Transverse colon (tissue), 4 donors: ENCODE measurements around the gene SRPRB. TPM values are rescaled to one million over a fixed set of nuclear protein-coding genes. Genes with fewer than 3 reads are reported as not detected.

Experiments used
- DNase-seq: peaks from one replicate; pipeline ENCODE4 v3.0.0-alpha.2; 2019
- H3K27ac ChIP-seq, 4 donors: fragments of 200-600 bp; sonication (generic); 2 replicates each; pipeline ENCODE4 v1.5.1; 2016 to 2018; ENCODE audit warnings: inconsistent platforms in 4 of 4
- H3K27me3 ChIP-seq: fragments of 200-600 bp; sonication (generic); 2 replicates; pipeline ENCODE4 v1.5.1; 2017; ENCODE audit warnings: inconsistent platforms
- H3K36me3 ChIP-seq, 4 donors: fragments of 200-600 bp; sonication (generic); 2 replicates each; pipeline ENCODE4 v1.5.1; 2017 to 2019; ENCODE audit warnings: inconsistent platforms in 4 of 4
- H3K4me1 ChIP-seq, 4 donors: fragments of 200-600 bp; sonication (generic); 2 replicates each; pipeline ENCODE4 v1.5.1; 2017 to 2020; ENCODE audit warnings: inconsistent platforms in 4 of 4
- H3K4me3 ChIP-seq, 4 donors: fragments of 200-600 bp; sonication (generic); 1 replicate in 1 of 4; 2 replicates in 3 of 4; pipeline versions ENCODE4 v1.5.1 to v1.6.1; 2017 to 2019; ENCODE audit warnings: inconsistent platforms in 4 of 4
- H3K9me3 ChIP-seq, 2 donors: fragments of 200-600 bp; sonication (generic); 2 replicates each; pipeline ENCODE4 v1.5.1; 2017 to 2019; ENCODE audit warnings: inconsistent platforms in 2 of 2
- EP300 ChIP-seq: sonication (generic); formaldehyde crosslinking; IDR thresholded peaks from one replicate; pipeline ENCODE4 v1.6.1; 2017; ENCODE audit warnings: antibody characterized with exemption, low read depth
- POLR2A ChIP-seq: fragments of 450-650 bp; IDR thresholded peaks from one replicate; pipeline ENCODE4 v1.6.1; 2016; ENCODE audit warnings: antibody characterized with exemption, mild to moderate bottlenecking, moderate library complexity
- POLR2AphosphoS5 ChIP-seq, 3 donors: sonication (generic); formaldehyde crosslinking; IDR thresholded peaks; one replicate each; pipeline ENCODE4 v1.6.1; 2016; ENCODE audit warnings: antibody characterized with exemption in 3 of 3
- WGBS, 2 donors: methylation state at CpG; one replicate each; pipeline ENCODE4 v1.1.5; 2018; ENCODE audit warnings: low coverage in 1 of 2; 5-methylcytosine and 5-hydroxymethylcytosine counted together
- in situ Hi-C, 4 donors: fragments of 200-750 bp; cut with MboI; loops; one replicate each; pipeline versions ENCODE4 v1.15.0 to v1.15.1; 2017; ENCODE audit warnings: low sequenced_read_pairs in 3 of 4, low pct_ligation_motif_present in 1 of 4, low pct_unique_long_range_greater_than_20kb in 1 of 4
- intact Hi-C: fragments of 100-400 bp; cut with DNase I; formaldehyde crosslinking; loops from one replicate; pipeline ENCODE4 v1.15.1; 2023; ENCODE audit warnings: low total_unique reads
- total RNA-seq, 4 donors: library from RNA; depleted of rRNA; stranded (reverse); fragments of >200 nt; gene quantifications; one replicate each; pipeline ENCODE4 v1.1.0, GENCODE V29; 2016
- TF ChIP-seq, protein P1 (sequence below), 5 experiments: fragments of 200-600 bp in 3 of 5; fragments of 450-650 bp in 2 of 5; sonication (generic) in 3 of 5; IDR thresholded peaks; 1 replicate in 2 of 5; 2 replicates in 3 of 5; pipeline ENCODE4 v1.5.1; 2016 to 2017; ENCODE audit warnings: antibody characterized with exemption in 5 of 5, inconsistent platforms in 3 of 5, mild to moderate bottlenecking in 2 of 5, moderate library complexity in 1 of 5

SRPRB gene
- total RNA-seq, 4 donors from 2014 or later, result 1.5 to 14.6 (median 8.1) TPM

GRCh38 chr3:133781570-133781969, 24.0 kb upstream of the SRPRB start:
- Histone ChIP-seq H3K36me3 (no peaks in the 10 kb centered on the region), H3K27ac (no peak overlapping the region), H3K4me3 (no peak overlapping the region), H3K4me1 (no peaks in the 10 kb centered on the region), H3K27me3 (no peaks in the 10 kb centered on the region), H3K9me3 (no peaks in the 10 kb centered on the region)
- DNase-seq, result no peak
- intact Hi-C loops, result no loop called here
- TF ChIP-seq EP300 (no peak), POLR2A (no peak), POLR2AphosphoS5 (IDR thresholded peaks at IDR 0.05) (no peak)
- TF ChIP-seq, protein P1, sequence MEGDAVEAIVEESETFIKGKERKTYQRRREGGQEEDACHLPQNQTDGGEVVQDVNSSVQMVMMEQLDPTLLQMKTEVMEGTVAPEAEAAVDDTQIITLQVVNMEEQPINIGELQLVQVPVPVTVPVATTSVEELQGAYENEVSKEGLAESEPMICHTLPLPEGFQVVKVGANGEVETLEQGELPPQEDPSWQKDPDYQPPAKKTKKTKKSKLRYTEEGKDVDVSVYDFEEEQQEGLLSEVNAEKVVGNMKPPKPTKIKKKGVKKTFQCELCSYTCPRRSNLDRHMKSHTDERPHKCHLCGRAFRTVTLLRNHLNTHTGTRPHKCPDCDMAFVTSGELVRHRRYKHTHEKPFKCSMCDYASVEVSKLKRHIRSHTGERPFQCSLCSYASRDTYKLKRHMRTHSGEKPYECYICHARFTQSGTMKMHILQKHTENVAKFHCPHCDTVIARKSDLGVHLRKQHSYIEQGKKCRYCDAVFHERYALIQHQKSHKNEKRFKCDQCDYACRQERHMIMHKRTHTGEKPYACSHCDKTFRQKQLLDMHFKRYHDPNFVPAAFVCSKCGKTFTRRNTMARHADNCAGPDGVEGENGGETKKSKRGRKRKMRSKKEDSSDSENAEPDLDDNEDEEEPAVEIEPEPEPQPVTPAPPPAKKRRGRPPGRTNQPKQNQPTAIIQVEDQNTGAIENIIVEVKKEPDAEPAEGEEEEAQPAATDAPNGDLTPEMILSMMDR (IDR thresholded peaks at IDR 0.05), result no peak
- in situ Hi-C loops, result no loop called here

DNA sequence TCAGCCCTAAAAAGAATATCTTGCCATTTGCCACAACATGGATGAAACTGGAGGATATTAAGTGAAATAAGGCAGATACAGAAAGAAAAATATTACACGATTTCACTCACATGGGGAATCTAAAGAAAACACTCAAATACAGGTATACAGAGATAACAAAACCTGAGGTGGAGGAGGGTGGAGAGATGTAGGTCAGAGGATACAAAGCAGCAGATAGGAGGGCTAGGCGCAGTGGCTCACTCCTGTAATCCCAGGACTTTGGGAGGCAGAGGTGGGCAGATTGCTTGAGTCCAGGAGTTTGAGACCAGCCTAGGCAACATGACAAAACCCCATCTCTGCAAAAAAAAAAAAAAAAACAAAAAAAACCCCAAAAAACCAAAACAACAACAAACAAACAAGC, 23.2 kb upstream of the SRPRB start:
- in situ Hi-C loops, result no loop called here
- 66 to 91% methylated on average over 2 of the region's 2 CpGs for WGBS, 2 donors
- Histone ChIP-seq H3K9me3 (no peaks in the 10 kb centered on the region), H3K4me3 (no peak overlapping the region), H3K36me3 (no peaks in the 10 kb centered on the region), H3K27me3 (no peaks in the 10 kb centered on the region), H3K4me1 (no peaks in the 10 kb centered on the region), H3K27ac (no peak overlapping the region)
- no peak for DNase-seq
- TF ChIP-seq, protein P1 (IDR thresholded peaks at IDR 0.05), result no peak
- no peak for TF ChIP-seq EP300
- TF ChIP-seq POLR2A, result no peak
- no peak for TF ChIP-seq POLR2AphosphoS5 (IDR thresholded peaks at IDR 0.05)
- intact Hi-C loops, result no loop called here

DNA sequence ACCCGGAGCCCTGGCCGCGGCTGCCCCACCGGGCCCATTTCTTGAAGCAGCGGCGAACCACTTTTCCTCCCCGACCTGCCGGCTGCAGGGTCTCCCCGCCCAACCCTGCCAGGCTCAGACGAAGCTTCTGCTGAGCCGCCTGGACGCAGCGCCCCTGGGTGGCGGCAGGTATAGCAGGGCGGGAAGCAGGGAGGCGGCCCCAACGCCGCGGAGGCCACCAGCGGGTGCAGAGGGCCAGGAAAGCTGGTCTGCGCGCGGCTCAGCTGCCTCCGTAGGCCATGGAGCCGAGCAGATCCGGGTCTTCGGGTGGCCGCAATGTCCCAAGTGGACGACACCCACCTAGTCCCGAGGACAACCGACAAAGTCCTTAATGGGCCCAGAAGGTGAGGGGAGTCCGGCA, 21.9 kb upstream of the SRPRB start:
- H3K27ac ChIP-seq, result no peak overlapping the region
- no peak overlapping the region for H3K4me3 ChIP-seq
- WGBS, 2 donors, result 81% methylated on average over 31 of the region's 32 CpGs; no CpG with 5 or more reads in 1 of the 2 donors
- DNase-seq, result no peak
- no peaks in the 10 kb centered on the region for H3K36me3 ChIP-seq
- H3K27me3 ChIP-seq, result no peaks in the 10 kb centered on the region
- TF ChIP-seq EP300 (no peak), POLR2AphosphoS5 (IDR thresholded peaks at IDR 0.05) (no peak), POLR2A (no peak)
- TF ChIP-seq, protein P1 (IDR thresholded peaks at IDR 0.05), result no peak
- no peaks in the 10 kb centered on the region for H3K9me3 ChIP-seq
- in situ Hi-C loops (no loop called here), intact Hi-C loops (no loop called here)
- no peaks in the 10 kb centered on the region for H3K4me1 ChIP-seq

DNA sequence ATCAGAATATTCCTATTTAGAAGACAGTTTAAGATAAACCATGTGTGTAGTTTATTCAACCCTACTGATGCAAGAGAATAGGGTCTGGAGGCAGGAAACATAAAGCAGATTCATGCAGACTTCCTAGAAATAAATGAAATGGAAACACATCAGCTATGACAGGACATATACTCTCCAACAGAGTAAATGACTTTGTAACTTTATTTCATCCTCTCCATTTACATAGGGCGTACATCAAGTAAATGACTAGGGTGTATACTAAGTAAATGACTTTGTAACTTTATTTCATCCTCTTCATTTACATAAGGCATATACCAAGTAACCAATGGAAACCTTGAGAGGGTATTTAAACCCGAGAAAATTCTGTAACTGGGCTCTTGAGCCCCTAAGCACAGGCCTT, 17.6 kb upstream of the SRPRB start:
- intact Hi-C loops, result no loop called here
- H3K4me1 ChIP-seq, result no peaks in the 10 kb centered on the region
- 52 to 75% methylated on average over 2 of the region's 2 CpGs for WGBS, 2 donors

DNA sequence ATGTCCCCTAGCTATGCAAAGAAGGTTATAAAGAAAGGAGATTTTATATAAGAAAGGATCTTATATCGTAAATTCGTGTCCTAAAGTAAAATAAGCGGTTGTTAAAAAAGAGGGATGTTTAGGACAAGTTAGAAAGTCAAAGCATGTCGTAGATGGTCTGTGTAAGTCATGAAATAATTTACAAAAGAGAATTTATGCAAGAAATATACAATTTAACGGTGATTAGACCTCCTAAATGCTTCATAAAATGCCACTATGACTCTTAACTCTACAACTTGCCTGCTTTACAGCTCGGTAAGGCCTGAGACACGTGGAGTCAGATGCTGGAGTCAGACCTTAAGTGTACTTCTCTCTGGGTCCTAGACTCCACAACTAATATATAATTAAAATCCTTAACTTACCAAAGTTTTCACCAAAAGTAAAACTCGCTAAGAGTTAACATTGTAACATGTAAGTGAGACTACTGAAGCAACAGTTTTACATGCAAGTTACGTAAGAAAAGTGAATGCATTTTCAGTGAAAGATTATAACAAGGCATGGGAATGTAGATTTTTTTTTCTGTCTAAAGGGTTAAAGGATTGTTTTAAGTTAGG, 13.3 kb upstream of the SRPRB start:
- no peak for DNase-seq
- intact Hi-C loops (no loop called here), in situ Hi-C loops (no loop called here)
- Histone ChIP-seq H3K9me3 (peaks cover 8 to 13% of the 10 kb centered on the region in 2 donors), H3K27ac (no peak overlapping the region), H3K4me1 (no peaks in the 10 kb centered on the region), H3K4me3 (no peak overlapping the region), H3K27me3 (no peaks in the 10 kb centered on the region), H3K36me3 (no peaks in the 10 kb centered on the region)
- WGBS, 2 donors, result 53 to 61% methylated on average over 7 to 9 of the region's 9 CpGs
- TF ChIP-seq EP300 (no peak), POLR2A (no peak), POLR2AphosphoS5 (IDR thresholded peaks at IDR 0.05) (no peak)
- TF ChIP-seq, protein P1 (IDR thresholded peaks at IDR 0.05), result no peak

More for the DNA sequence above, 17.6 kb upstream of the SRPRB start:
- in situ Hi-C loops, result no loop called here
- H3K9me3 ChIP-seq, result peaks cover 8 to 13% of the 10 kb centered on the region in 2 donors
- TF ChIP-seq EP300 (no peak), POLR2A (no peak)
- no peak for DNase-seq
- no peaks in the 10 kb centered on the region for H3K36me3 ChIP-seq
- no peak overlapping the region for H3K4me3 ChIP-seq
- no peak overlapping the region for H3K27ac ChIP-seq
- H3K27me3 ChIP-seq, result no peaks in the 10 kb centered on the region
